ENCODE results near the gene HTR3C. TPM values are rescaled to one million over a fixed set of nuclear protein-coding genes. Genes with fewer than 3 reads are reported as not detected.
A peak's percentile ranks its signal among the peaks of the same experiment; 100 is the strongest.

HTR3C gene
- total RNA-seq, 1 experiment from 2014 or later = not detected

- RAD21 ChIA-PET (ENCODE audit: low non-redundant PET in 1 of 2, low total read pairs in 2 of 2, uncharacterized antibody in 2 of 2, unreplicated experiment in 2 of 2) = no interaction called here
Measured at GRCh38 chr3:184059424-184059823, 6.6 kb downstream of the HTR3C start.

GRCh38 chr3:184062637-184063036 lies 9.8 kb downstream of the HTR3C start:
- ATAC-seq (no peak), DNase-seq (ENCODE audit: low read depth, low spot score) (no peak)
- Histone ChIP-seq H3K9ac (ENCODE audit: low read length) (no peak overlapping the region), H4K20me1 (ENCODE audit: insufficient read depth) (no peaks in the 10 kb centered on the region), H3K4me3 (replicated peaks in 1 of 2; ENCODE audit: low read depth in 1 of 2, low read length in 2 of 2) (no peak overlapping the region), H3K9me3 (ENCODE audit: control insufficient read depth in 1 of 2, insufficient read depth in 1 of 2, low read depth in 1 of 2, low read length in 2 of 2) (no peaks in the 10 kb centered on the region), H3K9me2 (ENCODE audit: insufficient read depth) (no peaks in the 10 kb centered on the region), H3K27ac (ENCODE audit: low read depth, low read length) (no peak overlapping the region), H3K4me1 (ENCODE audit: control insufficient read depth in 1 of 2, insufficient read depth in 2 of 2, low read length in 2 of 2) (peaks cover 0 to 3% of the 10 kb centered on the region in 2 experiments; a peak in 1 of 4 replicates), H3K4me2 (ENCODE audit: low read length) (no peak overlapping the region), H3K27me3 (ENCODE audit: insufficient read depth, low read length) (no peaks in the 10 kb centered on the region), H3K36me3 (ENCODE audit: control insufficient read depth in 1 of 2, insufficient read depth in 2 of 2, low read length in 2 of 2) (no peaks in the 10 kb centered on the region), H3K79me2 (ENCODE audit: insufficient read depth, low read length) (no peaks in the 10 kb centered on the region), H2AFZ (ENCODE audit: low read depth, low read length, poor library complexity, severe bottlenecking) (no peak overlapping the region)
- ChIA-PET POLR2A (no interaction called here), CTCF (no interaction called here), RAD21 (ENCODE audit: low non-redundant PET in 1 of 2, low total read pairs in 2 of 2, uncharacterized antibody in 2 of 2, unreplicated experiment in 2 of 2) (no interaction called here)
- intact Hi-C loops (cut with micrococcal nuclease) = no loop called here
- no TSS peak for BruUV-seq (replicated peaks)
- TF ChIP-seq JUND (IDR thresholded peaks at IDR 0.05) (no peak), SP1 (IDR thresholded peaks at IDR 0.05; ENCODE audit: low read depth) (no peak), TCF7L2 (IDR thresholded peaks at IDR 0.05; ENCODE audit: borderline replicate concordance, extremely low read depth, insufficient read depth, insufficient read length) (no peak), CEBPB (IDR thresholded peaks at IDR 0.05; ENCODE audit: low read depth) (no peak), YY1 (IDR thresholded peaks at IDR 0.05; ENCODE audit: extremely low read depth, insufficient replicate concordance, low read depth, low read length) (no peak), POLR2AphosphoS5 (IDR thresholded peaks at IDR 0.05; ENCODE audit: low read depth, low read length) (no peak), CTCF (IDR thresholded peaks at IDR 0.05 in 2 of 3, conservative IDR thresholded peaks at IDR 0.05 in 1 of 3; ENCODE audit: borderline replicate concordance in 1 of 3, insufficient read depth in 1 of 3, low read depth in 2 of 3, low read length in 2 of 3) (no peak), REST (IDR thresholded peaks at IDR 0.05; ENCODE audit: low read depth) (no peak), EZH2phosphoT487 (IDR thresholded peaks at IDR 0.05; ENCODE audit: borderline replicate concordance) (no peak), SIN3A (IDR thresholded peaks at IDR 0.05; ENCODE audit: low read depth) (no peak), ZFX (IDR thresholded peaks at IDR 0.05) (no peak)

More at GRCh38 chr3:184059424-184059823, 6.6 kb downstream of the HTR3C start:
- TF ChIP-seq SIN3A (IDR thresholded peaks at IDR 0.05; ENCODE audit: low read depth) = no peak
- no peak for TF ChIP-seq ZNF274 (IDR thresholded peaks at IDR 0.05; ENCODE audit: low read depth, low read length)
- no peak for TF ChIP-seq MAX (IDR thresholded peaks at IDR 0.05)
- no peak overlapping the region for H2AFZ ChIP-seq (ENCODE audit: low read depth, low read length, poor library complexity, severe bottlenecking)
- H3K27ac ChIP-seq (ENCODE audit: low read depth, low read length) = no peak overlapping the region
- POLR2A ChIA-PET = no interaction called here
- H3K4me3 ChIP-seq (replicated peaks in 1 of 2; ENCODE audit: low read depth in 1 of 2, low read length in 2 of 2) = no peak overlapping the region
- no peaks in the 10 kb centered on the region for H3K9me3 ChIP-seq (ENCODE audit: control insufficient read depth in 1 of 2, insufficient read depth in 1 of 2, low read depth in 1 of 2, low read length in 2 of 2)
- DNase-seq (ENCODE audit: low read depth, low spot score) = no peak
- no peak overlapping the region for H3K9ac ChIP-seq (ENCODE audit: low read length)
- CTCF ChIA-PET = no interaction called here
- no TSS peak for BruUV-seq (replicated peaks)
- no peak overlapping the region for H3K4me2 ChIP-seq (ENCODE audit: low read length)
- no peaks in the 10 kb centered on the region for H4K20me1 ChIP-seq (ENCODE audit: insufficient read depth)
- no peaks in the 10 kb centered on the region for H3K27me3 ChIP-seq (ENCODE audit: insufficient read depth, low read length)
- no peaks in the 10 kb centered on the region for H3K9me2 ChIP-seq (ENCODE audit: insufficient read depth)
- H3K79me2 ChIP-seq (ENCODE audit: insufficient read depth, low read length) = no peaks in the 10 kb centered on the region
- peak; percentile 52 for ATAC-seq
- H3K4me1 ChIP-seq (ENCODE audit: control insufficient read depth in 1 of 2, insufficient read depth in 2 of 2, low read length in 2 of 2) = peaks cover 0 to 3% of the 10 kb centered on the region in 2 experiments; a peak in 1 of 4 replicates
- no peaks in the 10 kb centered on the region for H3K36me3 ChIP-seq (ENCODE audit: control insufficient read depth in 1 of 2, insufficient read depth in 2 of 2, low read length in 2 of 2)
- intact Hi-C loops (cut with micrococcal nuclease) = no loop called here
